ENCODE measurements around the gene HPSE2.

The HPSE2 gene

DNA sequence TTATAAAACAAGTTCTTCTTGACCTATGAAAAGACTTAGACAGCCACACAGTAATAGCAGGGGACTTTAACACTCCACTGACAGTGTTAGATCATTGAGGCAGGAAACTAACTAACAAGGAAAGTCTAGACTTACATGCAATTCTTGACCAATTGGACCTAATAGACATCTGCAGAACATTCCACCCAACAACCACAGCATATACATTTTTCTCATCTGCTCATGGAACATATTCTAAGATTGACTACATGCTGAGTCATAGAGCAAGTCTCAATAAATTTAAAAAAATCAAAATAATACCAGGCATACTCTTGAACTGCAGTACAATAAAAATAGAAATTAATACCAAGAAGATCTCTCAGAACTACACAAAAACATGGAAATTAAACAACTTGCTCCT, 569.4 kb downstream of the HPSE2 start:
- DNase-seq = no peak

DNA sequence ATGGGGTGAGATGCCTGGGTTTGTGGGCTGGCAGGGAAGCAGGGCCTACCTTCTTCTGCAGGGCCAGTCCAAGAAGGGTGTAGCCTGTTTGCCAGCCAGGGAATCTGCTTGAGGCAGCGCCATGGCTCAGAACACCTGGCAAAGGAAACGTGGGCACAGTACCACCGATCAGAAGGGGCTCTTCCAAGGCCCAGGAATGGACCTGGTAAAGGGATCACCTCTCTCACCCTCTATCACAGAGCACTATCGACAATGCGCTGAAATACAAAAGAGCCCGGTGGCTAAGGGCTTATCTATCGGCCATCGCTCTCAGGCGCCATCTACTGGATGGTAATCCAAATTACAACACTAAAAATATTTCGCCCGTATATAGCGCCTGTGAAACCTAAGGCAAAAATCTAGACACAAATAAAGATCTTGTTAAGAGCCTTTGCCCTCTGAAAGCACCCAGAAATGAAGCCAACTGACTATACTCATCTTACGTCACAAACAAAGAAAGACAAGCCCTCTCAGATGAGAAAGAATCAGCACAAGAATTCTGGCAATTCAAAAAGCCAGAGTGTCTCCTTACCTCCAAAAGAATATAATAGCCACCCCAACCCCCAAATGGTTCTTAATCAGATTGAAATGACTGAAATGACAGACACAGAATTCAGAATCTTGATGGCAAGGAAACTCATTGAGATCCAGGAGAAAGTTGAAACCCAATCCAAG, 571.2 kb downstream of the HPSE2 start:
- DNase-seq = no peak

DNA sequence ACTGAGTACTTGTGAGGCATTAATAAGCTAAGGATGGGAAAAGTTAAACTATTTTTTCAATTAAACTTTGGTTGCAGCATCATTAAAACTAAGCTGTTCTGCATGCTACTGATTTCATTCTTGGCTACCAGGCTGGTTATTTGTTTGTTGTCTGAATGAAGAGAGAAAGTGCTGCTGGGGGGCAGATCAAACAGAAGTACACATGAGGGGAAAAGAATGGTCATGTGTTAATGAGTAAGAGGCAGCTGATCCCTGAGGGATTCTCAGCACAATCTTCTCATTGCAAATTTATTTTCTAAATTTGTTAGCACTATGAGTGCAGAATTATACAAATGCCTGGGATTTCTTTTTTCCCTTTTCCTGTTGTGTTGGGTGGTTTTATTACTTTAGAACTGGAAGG, 575.7 kb downstream of the HPSE2 start:
- no peak for DNase-seq

DNA sequence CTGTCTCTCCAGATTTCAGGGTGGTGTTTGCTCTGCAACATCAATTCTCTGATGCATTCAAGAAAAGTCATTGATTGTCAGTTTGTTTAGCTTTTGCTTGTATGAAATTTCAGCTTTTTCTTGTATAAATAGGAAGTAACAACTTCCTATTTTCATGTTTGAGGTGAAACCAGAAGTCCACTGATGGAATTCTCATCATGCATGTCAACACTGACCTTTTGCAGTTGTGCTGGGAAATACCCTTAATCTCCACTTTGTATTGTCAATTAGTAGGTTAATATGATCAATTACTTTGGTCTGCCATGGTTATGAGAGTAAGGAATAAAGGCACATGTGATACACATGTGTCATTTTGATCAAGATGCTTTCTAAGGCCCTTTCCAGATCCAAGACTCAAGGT, 580.2 kb downstream of the HPSE2 start:
- no peak for DNase-seq

DNA sequence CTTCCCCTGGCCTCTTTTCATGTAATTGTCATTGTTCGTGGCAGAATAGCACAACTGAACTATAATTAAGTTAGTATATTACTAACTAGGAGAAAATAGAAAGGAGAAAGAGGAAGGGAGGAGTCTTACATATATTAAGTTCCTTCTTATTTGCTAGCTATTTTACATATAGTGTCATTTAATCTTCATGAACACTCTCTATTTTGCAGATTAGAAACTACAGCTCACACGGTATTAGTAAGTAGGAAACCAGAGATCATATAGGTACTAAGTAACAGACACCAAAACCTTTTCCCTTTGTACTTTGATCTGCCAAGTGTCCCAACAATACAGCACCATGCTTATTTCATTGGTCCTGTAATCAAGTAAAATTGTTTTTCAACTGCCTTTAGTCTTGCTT, 586.5 kb downstream of the HPSE2 start:
- DNase-seq = no peak

DNA sequence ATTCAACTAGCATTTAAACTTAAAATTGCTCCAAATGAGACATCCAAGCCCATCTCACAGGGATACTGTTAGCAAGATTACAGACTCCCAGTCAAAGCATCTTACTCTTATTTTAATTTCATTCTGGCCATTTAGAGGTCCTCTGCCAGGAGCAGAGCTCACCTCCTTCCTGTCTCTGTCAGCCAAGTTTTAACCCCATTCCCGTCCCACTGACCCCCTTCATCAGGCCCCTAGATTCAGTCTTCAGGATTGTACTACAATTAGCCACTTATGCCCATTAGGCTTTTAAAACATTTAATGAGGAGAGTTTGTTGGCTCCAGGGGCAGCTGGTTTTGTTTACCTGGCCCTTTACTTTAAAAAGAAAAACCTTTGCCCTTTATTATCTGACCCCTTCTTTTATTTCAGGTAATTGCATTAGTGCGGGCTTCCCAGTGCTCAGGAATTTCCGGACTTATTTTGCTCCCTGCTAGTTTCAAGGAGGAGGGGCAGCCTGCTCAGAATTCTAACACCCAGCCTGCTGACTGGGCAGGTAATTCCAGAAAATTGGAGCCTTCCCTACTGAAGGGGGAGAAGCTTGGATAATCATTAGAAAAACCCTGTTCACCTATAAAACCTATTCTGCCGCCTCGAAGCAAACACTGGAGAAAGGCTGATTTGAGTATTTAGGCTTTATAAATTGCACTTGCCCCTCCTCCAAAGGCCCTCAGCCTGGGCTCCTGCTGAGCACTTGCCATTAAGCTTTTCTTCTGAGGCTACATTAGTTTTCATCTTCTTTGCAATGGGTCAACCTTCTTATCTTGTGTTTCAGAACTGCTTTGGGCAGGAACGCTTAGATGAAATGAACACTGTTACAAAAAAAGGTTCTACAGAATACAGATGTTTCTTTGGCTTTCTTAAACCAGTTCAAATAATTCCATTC, 588.4 kb downstream of the HPSE2 start:
- DNase-seq = no peak

DNA sequence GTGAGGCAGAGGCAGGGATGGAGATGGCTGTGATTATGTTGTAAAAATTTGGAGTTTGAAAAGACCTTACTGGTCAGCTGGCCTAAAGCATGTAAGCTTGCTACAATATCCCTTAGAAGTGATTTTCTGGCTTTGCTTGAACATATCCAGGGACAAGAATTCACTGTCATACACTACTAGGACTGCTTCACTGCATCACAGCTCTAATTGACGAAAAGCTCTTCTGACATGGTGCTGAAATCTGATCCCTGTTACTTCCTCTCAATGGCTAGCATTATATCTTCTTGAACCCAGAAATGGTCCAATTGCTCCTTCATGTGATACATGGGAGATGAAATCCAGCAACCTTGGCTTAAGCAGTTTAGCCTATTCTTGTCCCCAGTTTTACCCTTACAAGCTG, 591.2 kb downstream of the HPSE2 start:
- DNase-seq = no peak

DNA sequence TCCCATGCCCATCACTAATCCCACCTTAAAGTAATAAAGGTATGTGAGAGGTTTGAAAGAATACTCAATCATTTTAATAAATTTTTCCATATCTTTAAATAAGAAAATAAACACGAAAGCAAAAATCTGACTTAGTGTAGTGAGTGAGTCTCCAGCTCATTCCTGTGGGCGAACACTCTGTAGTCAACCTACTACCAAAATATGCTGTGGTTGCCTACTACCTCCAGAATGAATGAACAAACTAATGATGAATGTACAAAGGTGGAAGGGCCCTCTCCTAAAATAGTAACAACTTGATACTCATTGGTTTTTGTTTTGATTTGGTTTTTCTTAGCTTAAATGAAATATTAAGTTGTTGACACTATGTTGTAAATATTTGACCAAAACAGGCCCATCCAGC, 593.4 kb downstream of the HPSE2 start:
- no peak for DNase-seq

DNA sequence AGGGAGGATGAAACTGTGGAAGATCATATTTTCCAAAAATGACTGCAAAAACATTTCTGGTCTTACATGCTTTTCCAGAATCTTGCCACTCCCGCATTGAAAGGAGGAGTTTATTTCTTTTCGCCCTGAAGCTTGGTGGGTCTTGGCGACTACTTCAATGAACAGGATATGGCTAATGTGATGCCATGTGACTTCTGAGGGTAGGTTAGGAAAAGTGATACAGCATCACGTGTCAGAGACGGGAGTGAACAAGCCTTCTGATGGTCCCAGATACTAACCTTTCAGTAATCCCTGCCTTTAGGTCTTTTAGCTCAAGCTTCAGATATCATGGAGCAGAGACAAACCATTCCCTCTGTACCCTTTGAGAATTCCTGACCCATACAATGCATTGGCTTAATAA, 596.7 kb downstream of the HPSE2 start:
- DNase-seq = no peak

DNA sequence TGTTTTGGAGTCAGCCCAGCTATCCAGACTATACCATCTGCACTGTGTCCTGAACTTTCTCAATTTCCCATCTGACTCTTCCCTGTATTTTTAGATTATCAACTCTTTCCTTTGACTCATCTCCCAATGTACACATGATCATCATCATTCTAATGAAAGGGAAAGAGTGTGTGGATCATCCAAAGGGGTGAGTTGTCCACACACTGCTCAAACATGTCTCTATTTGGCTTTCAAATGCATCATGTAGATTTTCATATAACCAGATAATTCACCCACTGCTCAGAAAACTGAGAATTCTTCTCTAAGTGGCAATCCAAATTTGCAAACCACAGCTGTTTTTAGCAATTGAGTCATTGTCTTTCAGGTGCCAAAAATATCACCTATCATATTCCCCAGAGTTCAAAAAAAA, 598.7 kb downstream of the HPSE2 start:
- no peak for DNase-seq

DNA sequence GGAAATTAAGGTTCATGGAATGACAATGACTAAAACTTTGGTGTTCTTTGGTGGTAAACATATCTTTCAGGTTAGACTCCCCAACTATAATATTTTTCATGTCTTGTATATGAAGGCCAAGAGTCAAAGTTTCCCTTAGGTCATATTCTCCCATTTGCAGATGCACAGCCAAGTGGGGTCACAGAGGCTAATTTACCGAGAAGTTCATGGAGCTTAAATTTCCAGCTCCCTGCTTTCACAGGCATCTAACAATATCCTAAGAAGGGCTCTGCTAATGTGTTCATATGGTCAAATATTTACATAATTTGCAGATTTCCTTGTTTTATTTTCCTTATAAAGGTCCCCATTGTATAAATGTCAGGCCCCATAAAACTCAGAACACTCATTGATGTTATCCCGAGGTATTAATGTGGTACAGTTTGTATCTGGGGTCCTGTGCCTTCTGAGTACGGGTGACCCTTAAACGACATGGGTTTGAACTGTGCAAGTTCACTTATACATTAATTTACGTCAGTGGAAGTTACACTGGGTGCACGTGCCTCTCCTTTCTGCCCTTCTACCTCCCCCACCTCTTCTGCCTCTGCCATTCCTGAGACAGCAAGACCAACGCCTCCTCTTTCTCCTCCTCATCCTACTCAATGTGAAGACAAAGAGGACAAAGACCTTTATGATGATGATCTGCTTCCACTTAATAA, 603.0 kb downstream of the HPSE2 start:
- DNase-seq = no peak

DNA sequence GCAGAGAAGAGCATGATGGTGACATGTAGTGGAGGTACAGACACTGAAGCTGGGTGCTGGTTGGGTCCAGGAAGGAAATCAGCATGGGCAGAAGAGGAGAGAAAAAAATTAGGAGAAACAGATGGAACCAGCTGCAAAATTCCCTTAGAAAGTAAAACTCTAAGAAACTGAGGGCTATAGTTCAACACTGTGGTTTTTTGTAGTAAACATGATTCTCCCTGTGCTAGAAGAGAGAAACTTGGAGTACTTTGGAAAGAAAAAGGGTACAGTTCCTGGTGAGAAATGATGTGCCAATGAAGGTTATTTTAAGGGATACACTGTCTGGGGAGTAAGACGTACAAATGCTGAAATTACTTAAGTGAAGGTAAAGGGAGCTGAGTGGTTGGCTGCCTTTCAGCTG, 607.4 kb downstream of the HPSE2 start:
- DNase-seq = no peak

DNA sequence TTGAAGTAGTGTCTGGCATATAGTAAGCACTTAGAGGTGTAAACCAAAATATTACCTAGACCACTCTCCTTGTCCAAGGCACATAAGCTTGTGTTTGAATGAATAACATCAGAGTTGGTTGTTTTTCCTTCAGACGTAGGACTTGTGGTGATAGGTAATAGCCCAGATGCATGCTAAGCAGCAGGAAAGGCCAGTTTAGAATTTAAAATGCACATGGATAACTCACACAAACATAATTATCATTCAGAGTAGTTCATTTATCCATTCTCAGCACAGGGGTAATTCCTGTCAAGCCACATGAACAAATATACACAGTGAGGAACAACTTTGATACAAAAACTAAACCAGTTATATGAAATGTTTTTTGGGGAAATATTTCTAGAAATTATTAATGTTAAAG, 607.9 kb downstream of the HPSE2 start:
- no peak for DNase-seq

DNA sequence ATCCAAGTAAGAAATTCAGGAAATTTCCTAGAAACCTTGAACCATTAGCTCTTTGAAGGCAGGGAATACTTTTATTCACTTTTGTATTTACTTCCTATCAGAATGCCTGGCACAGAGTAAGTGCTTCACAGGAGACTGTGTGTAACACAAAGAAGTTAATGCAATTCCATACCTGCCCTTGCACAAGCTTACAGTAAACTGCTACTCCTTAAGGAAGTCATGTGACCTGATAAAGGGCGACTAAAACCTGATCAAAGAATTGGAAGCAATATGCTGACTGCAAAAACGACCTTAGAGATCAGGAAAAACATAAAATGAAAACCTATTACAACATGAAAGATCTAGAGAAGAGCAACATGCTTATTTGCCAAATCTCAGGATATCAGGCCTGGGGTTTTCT, 610.7 kb downstream of the HPSE2 start:
- no peak for DNase-seq

DNA sequence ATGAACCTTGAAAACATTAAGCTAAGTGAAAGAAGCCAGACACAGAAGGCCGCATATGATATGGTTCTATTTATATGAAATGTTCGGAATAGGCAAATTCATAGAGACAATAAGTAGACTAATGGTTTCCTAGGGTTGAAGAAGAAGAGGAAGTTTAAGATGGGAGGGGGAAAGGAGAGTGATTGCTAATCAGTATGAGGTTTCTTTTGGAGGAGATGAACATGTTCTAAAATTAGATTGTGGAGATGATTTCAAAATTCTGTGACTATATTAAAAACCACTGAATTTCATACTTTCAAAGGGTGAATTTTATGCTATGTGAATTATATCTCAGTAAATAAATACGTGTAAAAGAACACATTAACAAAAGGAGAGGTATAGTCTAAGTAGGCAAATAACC, 612.5 kb downstream of the HPSE2 start:
- DNase-seq = no peak

DNA sequence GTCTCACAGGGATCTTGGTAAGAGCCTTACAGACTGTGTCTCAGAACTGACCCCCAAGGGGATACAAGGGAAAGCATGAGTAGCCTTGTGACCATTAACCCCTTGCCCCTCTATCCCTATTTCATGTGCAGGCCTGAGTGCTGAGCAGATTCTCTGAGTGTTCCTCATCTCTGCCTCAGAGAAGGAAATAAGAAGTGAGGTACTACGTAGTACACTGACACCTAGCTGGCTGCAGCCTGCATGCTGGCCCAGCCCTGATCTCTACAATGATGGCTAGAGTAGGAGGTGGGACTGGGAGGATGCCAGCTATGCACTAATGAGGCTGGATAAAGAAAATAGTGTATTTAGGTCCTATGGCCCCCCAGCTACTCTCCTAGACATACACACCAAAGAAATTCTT, 614.0 kb downstream of the HPSE2 start:
- no peak for DNase-seq

DNA sequence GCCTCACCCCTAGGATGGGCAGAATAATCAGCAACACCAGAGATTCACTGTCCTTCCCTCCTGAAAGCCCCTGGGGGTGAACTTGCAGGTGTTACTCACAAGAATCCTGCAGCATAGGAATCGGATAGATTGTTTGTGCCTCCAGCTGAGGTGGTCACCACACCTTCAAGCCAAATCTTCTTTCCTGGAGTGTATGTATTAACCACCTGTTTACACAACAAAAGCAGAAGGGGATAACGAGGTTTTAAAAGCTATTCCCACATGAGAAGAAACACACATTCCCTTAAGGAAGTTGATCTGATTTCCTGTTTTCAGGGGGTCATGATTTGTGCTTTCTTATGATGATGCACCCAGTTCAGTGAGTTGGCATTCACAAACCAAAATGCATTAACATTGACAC, 615.1 kb downstream of the HPSE2 start:
- no peak for DNase-seq

DNA sequence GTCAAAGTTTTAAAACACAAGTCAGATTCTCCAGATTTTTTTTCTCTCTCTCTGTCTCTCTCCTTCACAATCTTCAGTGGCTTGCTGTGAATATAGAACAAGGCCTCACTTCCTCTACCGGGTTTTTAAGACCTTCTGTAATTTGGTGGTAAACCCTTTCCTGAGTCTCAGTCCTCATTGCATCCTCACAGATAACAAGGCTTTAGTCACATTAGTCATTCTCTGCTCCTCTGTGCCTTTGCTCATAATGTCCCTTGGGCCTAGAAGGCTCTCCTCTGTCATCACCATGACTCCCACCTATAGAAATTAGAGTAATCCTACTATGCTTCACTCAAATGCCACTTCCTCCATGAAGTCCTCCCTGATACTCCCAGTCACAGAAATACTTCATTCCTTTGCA, 616.2 kb downstream of the HPSE2 start:
- no peak for DNase-seq

DNA sequence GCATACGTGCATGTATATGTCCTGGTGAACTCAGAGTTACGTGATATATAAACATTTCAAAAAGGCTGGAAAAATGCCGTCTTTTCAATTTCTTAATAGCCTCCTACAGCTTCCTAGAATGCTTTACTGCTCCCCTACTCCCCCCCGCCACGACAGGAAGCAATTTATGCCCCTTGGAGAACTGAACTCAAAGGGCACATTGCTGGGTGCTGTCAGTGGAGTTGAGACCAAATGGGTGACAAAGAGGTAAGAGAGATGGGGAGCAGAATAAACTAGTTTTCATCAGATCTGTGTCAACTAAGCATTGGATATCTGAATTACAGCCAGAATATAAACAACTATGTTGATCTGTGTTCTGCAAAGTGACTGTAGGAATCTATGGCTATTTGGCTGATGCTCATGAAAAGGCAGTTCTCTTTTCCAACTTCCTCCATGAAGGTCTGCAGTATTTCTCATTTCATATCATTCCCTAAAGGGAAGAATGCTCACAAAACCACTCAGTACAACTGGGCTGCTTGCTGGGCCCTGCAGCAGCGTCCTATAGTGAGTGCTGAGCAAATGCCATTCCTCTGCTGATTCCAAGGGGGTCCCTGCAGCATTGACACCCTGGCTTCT, 617.6 kb downstream of the HPSE2 start:
- no peak for DNase-seq

DNA sequence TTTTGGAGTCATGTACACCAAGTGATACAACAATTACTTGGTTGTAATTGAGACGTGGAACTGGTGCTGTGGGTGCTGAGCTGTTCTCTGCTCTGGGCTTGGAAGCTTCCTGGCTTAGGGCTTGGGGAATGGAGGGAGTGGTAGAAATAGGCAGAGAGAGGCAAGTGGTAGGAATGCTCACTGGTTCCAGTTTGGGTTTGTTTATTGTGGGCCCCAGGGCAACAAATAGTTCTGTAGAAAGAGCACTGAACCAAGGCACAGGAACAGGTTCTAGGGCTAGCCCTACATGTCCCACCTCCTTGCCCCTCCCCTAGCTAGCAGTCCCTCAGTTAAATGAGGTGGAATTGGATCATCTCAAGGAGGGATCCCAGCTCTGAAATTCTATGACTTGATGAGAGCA, 622.2 kb downstream of the HPSE2 start:
- DNase-seq = no peak

DNA sequence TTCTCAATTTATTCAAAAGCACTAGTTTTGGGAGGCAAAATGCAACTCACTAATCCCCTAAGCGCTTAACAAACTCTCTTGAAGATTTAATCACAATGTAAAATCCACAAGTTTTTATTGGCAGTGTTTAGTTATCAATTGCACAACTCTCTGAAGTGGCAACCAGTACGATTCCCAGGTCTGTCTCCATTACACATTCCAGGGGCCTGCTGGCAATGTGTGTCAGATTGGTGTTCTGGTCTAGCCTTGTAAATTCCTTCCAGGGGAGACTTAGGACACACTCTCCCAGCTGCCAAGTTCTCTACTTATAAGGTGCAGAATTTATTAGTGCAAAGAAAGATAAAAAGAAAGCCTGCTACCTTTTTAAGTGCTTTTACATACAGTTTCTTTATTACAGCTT, 624.2 kb downstream of the HPSE2 start:
- DNase-seq = no peak

DNA sequence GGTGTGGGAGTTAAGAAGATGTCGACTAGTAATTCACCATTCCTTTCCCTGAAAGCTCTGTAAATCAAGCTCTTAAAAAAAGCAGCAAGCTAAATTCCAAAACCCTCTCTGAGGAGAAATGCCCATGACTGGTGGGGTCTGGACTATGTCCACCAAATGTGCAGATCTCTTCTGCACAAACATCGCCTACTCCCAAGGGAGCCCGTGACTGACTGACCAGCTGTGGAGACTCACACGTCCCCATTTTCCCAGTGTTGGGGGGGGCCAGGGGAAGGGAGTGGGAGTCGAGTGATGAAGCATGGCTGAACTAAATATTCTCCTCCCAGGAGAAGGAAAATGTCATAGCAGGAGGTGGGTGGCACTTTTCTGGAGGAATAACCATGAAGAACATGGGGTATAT, 624.8 kb downstream of the HPSE2 start:
- no peak for DNase-seq

DNA sequence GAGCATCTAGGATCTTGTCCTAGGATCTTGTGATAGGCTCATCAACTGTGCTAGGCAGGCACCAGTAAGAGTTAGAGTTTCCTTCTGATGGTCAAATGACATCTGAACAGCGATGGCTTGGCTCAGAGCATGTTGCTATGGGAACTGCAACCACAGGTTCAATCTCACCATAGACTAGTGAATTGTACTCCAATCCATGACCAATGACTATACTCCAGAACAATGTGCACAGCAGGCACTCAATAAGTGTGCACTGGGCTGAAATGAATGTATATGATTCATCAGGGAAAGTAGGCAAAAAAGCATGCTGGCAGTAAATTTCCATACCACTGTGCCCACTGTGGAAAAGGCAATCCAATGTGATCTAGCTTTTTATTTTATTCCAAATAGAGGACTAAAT, 625.4 kb downstream of the HPSE2 start:
- DNase-seq = no peak

DNA sequence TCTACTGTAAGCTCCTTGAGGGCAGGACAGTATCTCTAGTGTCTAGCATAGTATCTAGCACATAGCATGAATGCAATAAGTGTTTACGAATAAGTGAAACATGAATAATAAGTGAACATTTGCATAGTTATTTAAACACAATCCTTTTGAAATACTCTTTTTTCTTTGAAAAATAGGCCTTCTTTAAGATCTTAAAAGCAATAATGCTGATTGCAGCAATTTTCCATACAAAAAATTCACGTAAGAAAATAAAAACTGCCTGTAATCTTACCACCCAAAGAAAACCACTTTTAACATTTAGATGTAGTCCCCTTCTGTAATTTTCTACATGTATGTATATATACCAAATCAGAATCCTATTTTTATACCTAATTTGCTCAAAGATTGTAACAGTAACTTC, 626.4 kb downstream of the HPSE2 start:
- DNase-seq = no peak
